Measurements from ENCODE around the gene NOC2L. TPM values are rescaled to one million over a fixed set of nuclear protein-coding genes. Genes with fewer than 3 reads are reported as not detected.

NOC2L gene
- total RNA-seq, result 98.2 and 119 TPM in 2 replicates
- polyA plus RNA-seq, result 95.4 and 122 TPM in 2 replicates

GRCh38 chr1:958823-959730 lies at the start of gene NOC2L:
TSS of gene NOC2L (minus strand) at chr1:959256. CDS start at chr1:959240, 16 bp downstream.
- no peak for TF ChIP-seq CTCF (IDR thresholded peaks at IDR 0.05; ENCODE audit: low read depth, low read length)
- Histone ChIP-seq H3K9me3 (ENCODE audit: low read depth) (no peaks in the 10 kb centered on the region), H3K4me1 (ENCODE audit: low read depth) (peaks cover 3% of the 10 kb centered on the region), H3K27me3 (peaks cover 4% of the 10 kb centered on the region), H3K36me3 (peaks cover 18% of the 10 kb centered on the region), H3K27ac (no peak within 1 kb of the TSS), H3K4me3 (peak within 1 kb of the TSS; percentile 99)
- peak; percentile 92 to 93 for DNase-seq (ENCODE audit: low read depth in 1 of 2, low spot score in 1 of 2)

- DNase-seq (ENCODE audit: low read depth in 1 of 2, low spot score in 1 of 2), result no peak
- no peak overlapping the region for H3K4me3 ChIP-seq
- TF ChIP-seq CTCF (IDR thresholded peaks at IDR 0.05; ENCODE audit: low read depth, low read length), result no peak
These were observed 47.5 kb upstream of the NOC2L start for GRCh38 chr1:1006305-1007159.

GRCh38 chr1:1005774-1006304 lies 46.8 kb upstream of the NOC2L start:
- Histone ChIP-seq H3K4me3 (no peak overlapping the region), H3K36me3 (no peaks in the 10 kb centered on the region), H3K27me3 (no peaks in the 10 kb centered on the region), H3K9me3 (ENCODE audit: low read depth) (no peaks in the 10 kb centered on the region), H3K4me1 (ENCODE audit: low read depth) (peaks cover 27% of the 10 kb centered on the region), H3K27ac (peak overlapping the region; percentile 84)
- DNase-seq (ENCODE audit: low read depth in 1 of 2, low spot score in 1 of 2), result no peak
- TF ChIP-seq CTCF (IDR thresholded peaks at IDR 0.05; ENCODE audit: low read depth, low read length), result no peak

More at GRCh38 chr1:1006305-1007159, 47.5 kb upstream of the NOC2L start:
- H3K27ac ChIP-seq, result peak overlapping the region; percentile 84
- H3K36me3 ChIP-seq, result no peaks in the 10 kb centered on the region
- peaks cover 27% of the 10 kb centered on the region for H3K4me1 ChIP-seq (ENCODE audit: low read depth)
- no peaks in the 10 kb centered on the region for H3K9me3 ChIP-seq (ENCODE audit: low read depth)
- no peaks in the 10 kb centered on the region for H3K27me3 ChIP-seq

- DNase-seq (ENCODE audit: low read depth in 1 of 2, low spot score in 1 of 2), result peak; percentile 69 to 75
- peaks cover 27% of the 10 kb centered on the region for H3K4me1 ChIP-seq (ENCODE audit: low read depth)
- no peaks in the 10 kb centered on the region for H3K27me3 ChIP-seq
- no peak for TF ChIP-seq CTCF (IDR thresholded peaks at IDR 0.05; ENCODE audit: low read depth, low read length)
- H3K27ac ChIP-seq, result peak overlapping the region; percentile 84
- no peak overlapping the region for H3K4me3 ChIP-seq
- H3K36me3 ChIP-seq, result no peaks in the 10 kb centered on the region
- H3K9me3 ChIP-seq (ENCODE audit: low read depth), result no peaks in the 10 kb centered on the region
These were observed 46.0 kb upstream of the NOC2L start for GRCh38 chr1:1004780-1005697.
